Spleen (tissue), 11 donors: ENCODE results near the gene PRR16. TPM values are rescaled to one million over a fixed set of nuclear protein-coding genes. Genes with fewer than 3 reads are reported as not detected.

ENCODE experiments used
- DNase-seq: peaks from one replicate; pipeline ENCODE4 v3.0.0-alpha.2; 2020
- H3K27ac ChIP-seq, 8 donors: fragments of 200-600 bp; sonication (generic) in 7 of 8; 1 replicate in 4 of 8; 2 replicates in 4 of 8; pipeline versions ENCODE4 v1.5.0 to v1.8.0; 2016 to 2021; ENCODE audit warnings: inconsistent platforms in 4 of 8, mild to moderate bottlenecking in 4 of 8, moderate library complexity in 1 of 8
- H3K27me3 ChIP-seq, 7 donors: fragments of 200-600 bp; sonication (generic) in 6 of 7; replicated peaks in 1 of 7; 1 replicate in 4 of 7; 2 replicates in 3 of 7; pipeline versions ENCODE4 v1.5.0 to v1.8.0; 2016 to 2021; ENCODE audit warnings: inconsistent platforms in 3 of 7, mild to moderate bottlenecking in 1 of 7
- H3K36me3 ChIP-seq, 6 donors: fragments of 200-600 bp; sonication (generic) in 5 of 6; 1 replicate in 4 of 6; 2 replicates in 2 of 6; pipeline versions ENCODE4 v1.5.0 to v1.8.0; 2016 to 2021; ENCODE audit warnings: inconsistent platforms in 2 of 6
- H3K4me1 ChIP-seq, 6 donors: fragments of 200-600 bp; sonication (generic) in 5 of 6; 1 replicate in 3 of 6; 2 replicates in 3 of 6; pipeline versions ENCODE4 v1.5.0 to v1.8.0; 2016 to 2021; ENCODE audit warnings: inconsistent platforms in 3 of 6
- H3K4me3 ChIP-seq, 8 donors: fragments of 200-600 bp; sonication (generic) in 7 of 8; 1 replicate in 4 of 8; 2 replicates in 4 of 8; pipeline versions ENCODE4 v1.5.0 to v1.8.0; 2016 to 2021; ENCODE audit warnings: inconsistent platforms in 4 of 8, mild to moderate bottlenecking in 4 of 8, moderate library complexity in 2 of 8
- H3K9me3 ChIP-seq, 8 donors: fragments of 200-600 bp; sonication (generic) in 7 of 8; 1 replicate in 4 of 8; 2 replicates in 4 of 8; pipeline versions ENCODE4 v1.5.0 to v1.8.0; 2016 to 2021; ENCODE audit warnings: inconsistent platforms in 4 of 8
- POLR2A ChIP-seq, 3 donors: fragments of 450-650 bp; IDR thresholded peaks; one replicate each; pipeline ENCODE4 v1.5.1; 2017; ENCODE audit warnings: antibody characterized with exemption in 3 of 3, mild to moderate bottlenecking in 1 of 3
- POLR2AphosphoS5 ChIP-seq, 3 donors: sonication (generic); formaldehyde crosslinking; IDR thresholded peaks; one replicate each; pipeline ENCODE4 v1.5.1; 2017; ENCODE audit warnings: antibody characterized with exemption in 3 of 3
- WGBS, 5 donors: extraction: QIAGEN DNeasy Blood & Tissue Kit in 3 of 5; methylation state at CpG; one replicate each; pipeline versions ENCODE4 v1.1.5 to v1.1.7; 2013 to 2018; 5-methylcytosine and 5-hydroxymethylcytosine counted together
- intact Hi-C: fragments of 100-400 bp; cut with DNase I; formaldehyde crosslinking; loops from one replicate; pipeline ENCODE4 v1.15.0; 2023; ENCODE audit warnings: low total_unique reads
- polyA plus RNA-seq, 3 donors: library from polyadenylated mRNA; stranded (reverse); fragments of 200-250 nt; gene quantifications; one replicate each; pipeline ENCODE4 v1.2.1, GENCODE V29; 2013
- total RNA-seq, 7 donors: library from RNA; depleted of rRNA in 3 of 7; stranded (reverse); fragments of >200 nt in 3 of 7; fragmentation: NEBNext Ultra II Directional in 4 of 7; extraction: Animal tissue kit (Norgen Biotek cat#: 25700) in 4 of 7; gene quantifications; one replicate each; pipeline versions ENCODE4 v1.1.0 to v1.2.1, GENCODE V29; 2016 to 2021
- TF ChIP-seq, protein P1 (sequence below), 11 experiments: fragments of 200-600 bp in 7 of 11; fragments of 450-650 bp in 4 of 11; sonication (generic) in 4 of 11; IDR thresholded peaks in 8 of 11; conservative IDR thresholded peaks in 3 of 11; 1 replicate in 7 of 11; 2 replicates in 4 of 11; pipeline versions ENCODE4 v1.4.0 to v1.8.0; 2016 to 2021; ENCODE audit warnings: antibody characterized with exemption in 11 of 11, inconsistent platforms in 4 of 11, mild to moderate bottlenecking in 1 of 11
- donor health status: healthy with polysubstance abuse.
- donor health status: DM: no; HTN: no; CAD: no; lungs with moderate emphysema.
- donor health status: DM: no; HTN: no; CAD: no.
- donor health status: Bipolar disorder and iron deficiency.
- donor health status: healthy.
- donor health status: DM: no; HTN: no; CAD: no.
- donor health status: DM: yes; HTN: yes; CAD: no.

PRR16 gene
- total and polyA plus RNA-seq, 10 donors = 0.61 to 4.5 (median 2.1) TPM

DNA sequence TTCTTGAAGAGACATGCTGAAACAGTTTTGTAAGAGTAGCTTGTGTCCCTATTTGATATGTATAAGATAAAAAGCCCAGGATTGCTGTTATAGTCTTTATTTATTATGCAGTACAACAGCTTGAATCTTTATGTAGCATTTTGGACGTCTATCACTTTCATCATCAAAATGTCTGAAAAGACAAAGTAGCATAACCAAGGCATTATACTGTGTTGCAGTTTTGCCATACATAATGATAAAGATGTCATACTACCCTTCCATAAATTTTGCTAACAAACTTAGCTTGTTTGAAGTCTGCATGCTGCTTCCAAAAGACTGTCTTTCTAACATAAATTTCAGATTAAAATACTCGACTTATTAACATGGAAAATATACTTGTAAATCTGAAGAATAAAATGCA lies 127.8 kb downstream of the PRR16 start:
- WGBS, 5 donors = 66 to 81% (median 76%) methylated on average over 2 of the region's 2 CpGs

DNA sequence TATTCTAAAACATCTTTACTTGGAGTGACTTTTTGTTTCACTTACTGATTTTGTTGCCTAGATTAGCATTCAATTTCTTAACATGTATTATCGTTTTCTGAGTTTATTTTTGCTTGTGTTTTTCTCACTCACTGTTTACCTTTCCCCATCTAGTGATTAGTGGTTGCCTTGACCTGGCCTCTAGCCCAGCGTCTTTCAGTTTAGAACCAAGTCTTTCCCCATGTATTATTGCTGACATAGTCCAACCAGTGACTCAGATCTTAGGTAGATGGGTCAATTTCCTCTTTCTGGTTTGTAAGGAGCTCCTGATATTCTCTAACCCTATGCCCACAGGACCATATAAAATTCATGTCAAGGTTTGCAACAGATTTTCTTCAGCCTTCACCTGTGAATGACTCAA lies 135.5 kb downstream of the PRR16 start:
- intact Hi-C loops = no loop called here
- DNase-seq = no peak
- no peaks in the 10 kb centered on the region for H3K4me1 ChIP-seq
- TF ChIP-seq POLR2A (IDR thresholded peaks at IDR 0.05) (no peak), POLR2AphosphoS5 (IDR thresholded peaks at IDR 0.05) (no peak)
- TF ChIP-seq, protein P1, sequence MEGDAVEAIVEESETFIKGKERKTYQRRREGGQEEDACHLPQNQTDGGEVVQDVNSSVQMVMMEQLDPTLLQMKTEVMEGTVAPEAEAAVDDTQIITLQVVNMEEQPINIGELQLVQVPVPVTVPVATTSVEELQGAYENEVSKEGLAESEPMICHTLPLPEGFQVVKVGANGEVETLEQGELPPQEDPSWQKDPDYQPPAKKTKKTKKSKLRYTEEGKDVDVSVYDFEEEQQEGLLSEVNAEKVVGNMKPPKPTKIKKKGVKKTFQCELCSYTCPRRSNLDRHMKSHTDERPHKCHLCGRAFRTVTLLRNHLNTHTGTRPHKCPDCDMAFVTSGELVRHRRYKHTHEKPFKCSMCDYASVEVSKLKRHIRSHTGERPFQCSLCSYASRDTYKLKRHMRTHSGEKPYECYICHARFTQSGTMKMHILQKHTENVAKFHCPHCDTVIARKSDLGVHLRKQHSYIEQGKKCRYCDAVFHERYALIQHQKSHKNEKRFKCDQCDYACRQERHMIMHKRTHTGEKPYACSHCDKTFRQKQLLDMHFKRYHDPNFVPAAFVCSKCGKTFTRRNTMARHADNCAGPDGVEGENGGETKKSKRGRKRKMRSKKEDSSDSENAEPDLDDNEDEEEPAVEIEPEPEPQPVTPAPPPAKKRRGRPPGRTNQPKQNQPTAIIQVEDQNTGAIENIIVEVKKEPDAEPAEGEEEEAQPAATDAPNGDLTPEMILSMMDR (IDR thresholded peaks at IDR 0.05 in 8 of 11, conservative IDR thresholded peaks at IDR 0.05 in 3 of 11) = no peak
- WGBS, 5 donors = 31 to 68% (median 56%) methylated on average over 2 of the region's 2 CpGs
- H3K4me3 ChIP-seq = no peak overlapping the region
- no peaks in the 10 kb centered on the region for H3K27me3 ChIP-seq
- H3K9me3 ChIP-seq = peaks cover 0 to 21% (median 10%) of the 10 kb centered on the region in 8 donors
- H3K27ac ChIP-seq = no peak overlapping the region
- H3K36me3 ChIP-seq = no peaks in the 10 kb centered on the region

More for the DNA sequence above, 127.8 kb downstream of the PRR16 start:
- H3K4me1 ChIP-seq = no peaks in the 10 kb centered on the region
- H3K9me3 ChIP-seq = peaks cover 0 to 18% (median 4%) of the 10 kb centered on the region in 8 donors
- intact Hi-C loops = no loop called here
- no peak overlapping the region for H3K27ac ChIP-seq
- no peak for TF ChIP-seq POLR2A (IDR thresholded peaks at IDR 0.05)
- TF ChIP-seq, protein P1 (IDR thresholded peaks at IDR 0.05 in 8 of 11, conservative IDR thresholded peaks at IDR 0.05 in 3 of 11) = no peak
- no peak for TF ChIP-seq POLR2AphosphoS5 (IDR thresholded peaks at IDR 0.05)
- no peaks in the 10 kb centered on the region for H3K36me3 ChIP-seq
- no peak for DNase-seq
- H3K27me3 ChIP-seq = no peaks in the 10 kb centered on the region
- H3K4me3 ChIP-seq = no peak overlapping the region

DNA sequence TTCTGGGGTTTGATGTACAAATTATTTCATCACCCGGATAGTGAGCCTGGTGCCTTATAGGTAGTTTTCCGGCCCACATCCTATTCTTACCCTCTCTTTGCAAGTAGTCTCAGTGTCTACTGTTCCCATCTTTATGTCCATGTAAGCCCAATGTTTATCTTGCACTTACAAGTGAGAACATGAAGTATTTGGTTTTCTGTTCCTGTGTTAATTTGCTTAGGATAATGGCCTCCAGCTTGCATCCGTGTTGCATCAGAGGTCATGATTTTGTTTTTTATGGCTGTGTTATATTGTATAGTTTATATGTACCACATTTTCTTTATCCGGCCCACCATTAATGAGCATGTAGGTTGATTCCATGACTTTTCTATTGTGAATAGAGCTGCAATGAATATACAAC lies 136.5 kb downstream of the PRR16 start:
- Histone ChIP-seq H3K36me3 (no peaks in the 10 kb centered on the region), H3K27me3 (no peaks in the 10 kb centered on the region), H3K9me3 (peaks cover 0 to 21% (median 6%) of the 10 kb centered on the region in 8 donors), H3K4me1 (no peaks in the 10 kb centered on the region), H3K27ac (no peak overlapping the region), H3K4me3 (no peak overlapping the region)
- no peak for DNase-seq
- intact Hi-C loops = no loop called here
- 90 to 98% (median 92%) methylated on average over 4 of the region's 4 CpGs for WGBS, 5 donors
- TF ChIP-seq, protein P1 (IDR thresholded peaks at IDR 0.05 in 8 of 11, conservative IDR thresholded peaks at IDR 0.05 in 3 of 11) = no peak
- TF ChIP-seq POLR2A (IDR thresholded peaks at IDR 0.05) = no peak

DNA sequence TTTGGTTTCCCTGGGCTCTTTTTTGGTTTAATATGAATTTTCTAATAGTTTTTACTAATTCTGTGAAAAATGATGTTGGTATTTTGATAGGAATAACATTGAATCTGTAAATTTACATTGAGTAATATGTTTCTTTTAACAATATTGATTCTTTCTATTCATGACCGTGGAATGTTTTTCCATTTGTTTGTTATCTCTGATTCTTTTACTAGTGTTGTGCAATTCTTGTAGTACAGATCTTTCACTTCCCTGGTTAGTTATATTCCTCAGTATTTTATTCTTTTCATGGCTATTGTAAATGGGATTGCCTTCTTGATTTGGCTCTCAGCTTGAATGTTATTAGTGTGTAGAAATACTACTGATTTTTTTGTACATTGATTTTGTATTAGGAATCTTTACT lies 137.9 kb downstream of the PRR16 start:
- intact Hi-C loops = no loop called here
- Histone ChIP-seq H3K4me3 (no peak overlapping the region), H3K36me3 (no peaks in the 10 kb centered on the region), H3K27ac (no peak overlapping the region), H3K27me3 (no peaks in the 10 kb centered on the region), H3K4me1 (no peaks in the 10 kb centered on the region), H3K9me3 (peaks cover 0 to 21% (median 6%) of the 10 kb centered on the region in 8 donors)
- WGBS, 5 donors = 94 to 100% (median 96%) methylated on average over 1 of the region's 1 CpG
- DNase-seq = no peak
- TF ChIP-seq POLR2A (IDR thresholded peaks at IDR 0.05) (no peak), POLR2AphosphoS5 (IDR thresholded peaks at IDR 0.05) (no peak)
- TF ChIP-seq, protein P1 (IDR thresholded peaks at IDR 0.05 in 8 of 11, conservative IDR thresholded peaks at IDR 0.05 in 3 of 11) = no peak
